EH (cell line): ENCODE measurements around the gene PCDHGA1.
"Not testable (repeated sequence)": the region's sequence is repeated elsewhere in the genome, so short reads cannot be mapped to it uniquely, and the experiment has no call there.

ENCODE experiments used
- DNase-seq: peaks from one replicate; pipeline ENCODE4 v3.0.0-alpha.2; 2015; ENCODE audit warnings: low read depth

The PCDHGA1 gene

GRCh38 chr5:141409598-141410306, 79.4 kb downstream of the PCDHGA1 start:
- no peak for DNase-seq

GRCh38 chr5:141411575-141411974, 81.3 kb downstream of the PCDHGA1 start:
- no peak for DNase-seq

- DNase-seq, result peak; percentile 72
Observed at GRCh38 chr5:141412854-141413539, 82.7 kb downstream of the PCDHGA1 start, which contains the start of gene PCDHGA10. Gene PCDHGA10 (plus strand): TSS chr5:141412987. CDS start chr5:141413176, 189 bp downstream.

- no peak for DNase-seq
Observed at GRCh38 chr5:141413540-141414069, 83.3 kb downstream of the PCDHGA1 start.

GRCh38 chr5:141414548-141415274, 84.4 kb downstream of the PCDHGA1 start:
- not testable (repeated sequence) for DNase-seq

GRCh38 chr5:141415275-141415618, 84.9 kb downstream of the PCDHGA1 start:
- not testable (repeated sequence) for DNase-seq

GRCh38 chr5:141417494-141418172, 87.3 kb downstream of the PCDHGA1 start, which contains the start of gene PCDHGB7:
Gene PCDHGB7 (plus strand): TSS chr5:141417677. CDS start chr5:141417860, 183 bp downstream.
- peak; percentile 80 for DNase-seq

- DNase-seq, result no peak
Observed at GRCh38 chr5:141419074-141419880, 89.0 kb downstream of the PCDHGA1 start.

GRCh38 chr5:141420855-141421488, 90.7 kb downstream of the PCDHGA1 start, which contains the start of gene PCDHGA11:
Gene PCDHGA11 (plus strand): TSS chr5:141421051. CDS start chr5:141421228, 177 bp downstream.
- DNase-seq, result peak; percentile 14

GRCh38 chr5:141421489-141421855, 91.2 kb downstream of the PCDHGA1 start:
- no peak for DNase-seq

- no peak for DNase-seq
Observed at GRCh38 chr5:141422742-141423291, 92.5 kb downstream of the PCDHGA1 start.

- no peak for DNase-seq
Observed at GRCh38 chr5:141427783-141428426, 97.6 kb downstream of the PCDHGA1 start.

- peak; percentile 27 for DNase-seq
Observed at GRCh38 chr5:141430332-141431113, 100.2 kb downstream of the PCDHGA1 start, which contains the start of gene PCDHGA12. Gene PCDHGA12 (plus strand): TSS chr5:141430507. CDS start chr5:141430760, 253 bp downstream.

GRCh38 chr5:141431286-141431685, 101.0 kb downstream of the PCDHGA1 start:
- no peak for DNase-seq

GRCh38 chr5:141432308-141432707, 102.0 kb downstream of the PCDHGA1 start:
- not testable (repeated sequence) for DNase-seq

GRCh38 chr5:141432726-141433125, 102.4 kb downstream of the PCDHGA1 start:
- not testable (repeated sequence) for DNase-seq

GRCh38 chr5:141434006-141434405, 103.7 kb downstream of the PCDHGA1 start:
- peak; percentile 43 for DNase-seq

- DNase-seq, result peak; percentile 50
Observed at GRCh38 chr5:141437221-141437620, 106.9 kb downstream of the PCDHGA1 start.
